HCT116 (cell line): ENCODE measurements around the gene RHBDD1. TPM values are rescaled to one million over a fixed set of nuclear protein-coding genes. Genes with fewer than 3 reads are reported as not detected.

Experiments
- ATAC-seq: fragments of 200-7000 bp; cut with Tn5 transposase; 2 replicates; pipeline ENCODE4 v1.9.1; 2020; ENCODE audit warnings: mild to moderate bottlenecking, moderate library complexity
- BruUV-seq: library from RNA; stranded (reverse); fragments of 400-500 nt; replicated peaks from 2 replicates; lab custom pipeline; 2021; lab: Mats Ljungman, UMichigan
- CTCF ChIA-PET: fragments of 300-600 bp; sonication (Branson Sonifier 250); formaldehyde crosslinking; loops from one replicate; lab custom pipeline; 2021; ENCODE audit warnings: antibody characterized with exemption; lab: Charles Lee
- POLR2A ChIA-PET: fragments of 300-600, 350-600 bp; sonication (Branson Sonifier 250); formaldehyde crosslinking; loops from one replicate; lab custom pipeline; 2021; ENCODE audit warnings: antibody characterized with exemption; lab: Charles Lee
- RAD21 ChIA-PET, 2 experiments: fragments of 300-600 bp; sonication (Branson Sonifier 250); formaldehyde crosslinking; loops; one replicate each; lab custom pipeline; 2023; ENCODE audit warnings: low total read pairs in 2 of 2; ENCODE audit not compliant: uncharacterized antibody in 2 of 2, unreplicated experiment in 2 of 2, low non-redundant PET in 1 of 2; lab: Charles Lee
- DNase-seq: peaks from one replicate; pipeline ENCODE4 v3.0.0-alpha.2; 2010; ENCODE audit warnings: low read depth, low spot score
- H2AFZ ChIP-seq: fragments of 200-600 bp; shearing (Covaris generic), sonication (generic); 2 replicates; pipeline ENCODE4 v1.6.1; 2017; ENCODE audit warnings: low read depth, mixed run types, mixed read lengths, antibody characterized with exemption, low read length; ENCODE audit not compliant: poor library complexity, severe bottlenecking
- H3K27ac ChIP-seq: 2 replicates; pipeline ENCODE4 v1.5.1; 2012; ENCODE audit warnings: low read depth, low read length
- H3K27me3 ChIP-seq: fragments of 200-600 bp; sonication (generic); 2 replicates; pipeline ENCODE4 v1.6.1; 2016; ENCODE audit warnings: mixed run types, low read length, mixed read lengths; ENCODE audit not compliant: insufficient read depth
- H3K36me3 ChIP-seq, 2 experiments: fragments of 200-500 bp in 1 of 2; fragments of 200-600 bp in 1 of 2; sonication (Bioruptor generic) in 1 of 2; sonication (generic) in 1 of 2; 2 replicates each; pipeline versions ENCODE4 v1.5.1 to v1.6.1; 2014 to 2016; ENCODE audit warnings: low read length in 2 of 2, inconsistent platforms in 1 of 2, mixed read lengths in 1 of 2, mixed run types in 1 of 2; ENCODE audit not compliant: insufficient read depth in 2 of 2, control insufficient read depth in 1 of 2
- H3K4me1 ChIP-seq, 2 experiments: fragments of 200-600 bp in 1 of 2; sonication (generic) in 1 of 2; 2 replicates each; pipeline versions ENCODE4 v1.5.1 to v1.6.1; 2012 to 2017; ENCODE audit warnings: low read length in 2 of 2, inconsistent platforms in 1 of 2, mild to moderate bottlenecking in 1 of 2, mixed read lengths in 1 of 2, mixed run types in 1 of 2, moderate library complexity in 1 of 2; ENCODE audit not compliant: insufficient read depth in 2 of 2, control insufficient read depth in 1 of 2
- H3K4me2 ChIP-seq: fragments of 200-600 bp; sonication (generic); 2 replicates; pipeline ENCODE4 v1.6.1; 2017; ENCODE audit warnings: mixed run types, low read length, mixed read lengths
- H3K4me3 ChIP-seq, 2 experiments: fragments of 200-600 bp in 1 of 2; sonication (generic) in 1 of 2; replicated peaks in 1 of 2; 2 replicates each; pipeline ENCODE4 v1.5.1; 2011 to 2016; ENCODE audit warnings: low read length in 2 of 2, control low read depth in 1 of 2, low read depth in 1 of 2, mild to moderate bottlenecking in 1 of 2, mixed read lengths in 1 of 2, mixed run types in 1 of 2
- H3K79me2 ChIP-seq: fragments of 200-600 bp; sonication (generic); 2 replicates; pipeline ENCODE4 v1.6.1; 2017; ENCODE audit warnings: mild to moderate bottlenecking, mixed run types, low read length, moderate library complexity, mixed read lengths; ENCODE audit not compliant: insufficient read depth
- H3K9ac ChIP-seq: fragments of 200-600 bp; sonication (generic); 2 replicates; pipeline ENCODE4 v1.6.1; 2016; ENCODE audit warnings: low read length, mixed read lengths
- H3K9me2 ChIP-seq: fragments of 200-600 bp; sonication (generic), shearing (Covaris generic); 2 replicates; pipeline ENCODE4 v1.6.1; 2017; ENCODE audit warnings: mixed run types, mild to moderate bottlenecking, moderate library complexity; ENCODE audit not compliant: insufficient read depth
- H3K9me3 ChIP-seq, 2 experiments: fragments of 200-500 bp in 1 of 2; fragments of 200-600 bp in 1 of 2; sonication (Bioruptor generic) in 1 of 2; sonication (generic) in 1 of 2; 2 replicates each; pipeline ENCODE4 v1.6.1; 2014 to 2017; ENCODE audit warnings: low read length in 2 of 2, mixed read lengths in 2 of 2, inconsistent platforms in 1 of 2, low read depth in 1 of 2, mild to moderate bottlenecking in 1 of 2, mixed run types in 1 of 2, moderate library complexity in 1 of 2; ENCODE audit not compliant: control insufficient read depth in 1 of 2, insufficient read depth in 1 of 2
- H4K20me1 ChIP-seq: fragments of 200-600 bp; sonication (generic), shearing (Covaris generic); 2 replicates; pipeline ENCODE4 v1.6.1; 2017; ENCODE audit warnings: mixed run types, mild to moderate bottlenecking, moderate library complexity; ENCODE audit not compliant: insufficient read depth
- CBX3 ChIP-seq: IDR thresholded peaks from 2 replicates; pipeline ENCODE4 v1.6.1; 2012; ENCODE audit warnings: low read depth
- CEBPB ChIP-seq: IDR thresholded peaks from 2 replicates; pipeline ENCODE4 v1.6.1; 2012; ENCODE audit warnings: low read depth
- ELF1 ChIP-seq: IDR thresholded peaks from 2 replicates; pipeline ENCODE4 v1.6.1; 2012; ENCODE audit warnings: low read depth, borderline replicate concordance
- EZH2phosphoT487 ChIP-seq: fragments of 200-600 bp; IDR thresholded peaks from 2 replicates; pipeline ENCODE4 v1.6.1; 2018; ENCODE audit warnings: antibody characterized with exemption, borderline replicate concordance
- FOSL1 ChIP-seq: IDR thresholded peaks from 2 replicates; pipeline ENCODE4 v1.6.1; 2012; ENCODE audit warnings: low read depth
- JUND ChIP-seq: IDR thresholded peaks from 2 replicates; pipeline ENCODE4 v1.6.1; 2012
- POLR2A ChIP-seq: IDR thresholded peaks from 2 replicates; pipeline ENCODE4 v1.7.0; 2011; ENCODE audit warnings: borderline replicate concordance; ENCODE audit not compliant: insufficient read depth, insufficient read length; ENCODE audit errors: extremely low read depth
- POLR2AphosphoS5 ChIP-seq: IDR thresholded peaks from 2 replicates; pipeline ENCODE4 v1.6.1; 2011; ENCODE audit warnings: mild to moderate bottlenecking, low read depth, low read length, moderate library complexity
- REST ChIP-seq: IDR thresholded peaks from 2 replicates; pipeline ENCODE4 v1.6.1; 2012; ENCODE audit warnings: low read depth
- YY1 ChIP-seq: IDR thresholded peaks from 2 replicates; pipeline ENCODE4 v1.6.1; 2011; ENCODE audit warnings: low read length, low read depth, moderate library complexity, mild to moderate bottlenecking; ENCODE audit not compliant: insufficient replicate concordance; ENCODE audit errors: extremely low read depth
- ZBTB33 ChIP-seq: IDR thresholded peaks from 2 replicates; pipeline ENCODE4 v1.6.1; 2011; ENCODE audit warnings: mild to moderate bottlenecking, low read length, moderate library complexity; ENCODE audit not compliant: insufficient replicate concordance; ENCODE audit errors: extremely low read depth
- ZNF274 ChIP-seq: fragments of 200-500 bp; sonication (Bioruptor generic); IDR thresholded peaks from 2 replicates; pipeline ENCODE4 v1.6.1; 2014; ENCODE audit warnings: mild to moderate bottlenecking, low read depth, low read length, inconsistent platforms
- intact Hi-C: fragments of 100-400 bp; cut with micrococcal nuclease; formaldehyde crosslinking; loops from 2 replicates; pipeline ENCODE4 v1.10.0; 2022
- total RNA-seq: library from RNA; stranded (reverse); gene quantifications from one replicate; pipeline ENCODE4 v1.2.1, GENCODE V29; 2021; ENCODE audit not compliant: unreplicated experiment

The RHBDD1 gene
- total RNA-seq, 1 experiment from 2014 or later = 73.8 TPM

- no TSS peak for BruUV-seq
- ChIA-PET CTCF (no interaction called here), RAD21 (no interaction called here), POLR2A (no interaction called here)
- Histone ChIP-seq H3K9me2 (no peaks in the 10 kb centered on the region), H3K27ac (no peak overlapping the region), H3K9me3 (no peaks in the 10 kb centered on the region), H3K4me2 (no peak overlapping the region), H3K79me2 (peaks cover 6% of the 10 kb centered on the region; the same call in 1 of the 2 replicates), H3K4me3 (no peak overlapping the region), H3K9ac (no peak overlapping the region), H4K20me1 (no peaks in the 10 kb centered on the region), H3K27me3 (no peaks in the 10 kb centered on the region), H3K36me3 (peaks cover 0 to 16% of the 10 kb centered on the region in 2 experiments; a peak in 3 of 4 replicates), H2AFZ (no peak overlapping the region), H3K4me1 (no peaks in the 10 kb centered on the region)
- no peak for DNase-seq
- no peak for TF ChIP-seq REST
- no peak for ATAC-seq
- intact Hi-C loops = no loop called here
These were observed 33.5 kb downstream of the RHBDD1 start for GRCh38 chr2:226869371-226869770.

- DNase-seq (no peak), ATAC-seq (no peak)
- H4K20me1 ChIP-seq = no peaks in the 10 kb centered on the region
- intact Hi-C loops = no loop called here
- no peak overlapping the region for H3K4me2 ChIP-seq
- no peaks in the 10 kb centered on the region; the same call in 1 of the 2 replicates for H3K79me2 ChIP-seq
- H3K4me3 ChIP-seq = no peak overlapping the region
- peaks cover 0 to 2% of the 10 kb centered on the region in 2 experiments; a peak in 1 of 4 replicates for H3K36me3 ChIP-seq
- no peaks in the 10 kb centered on the region for H3K4me1 ChIP-seq
- H3K9ac ChIP-seq = no peak overlapping the region
- H2AFZ ChIP-seq = no peak overlapping the region
- ChIA-PET RAD21 (no interaction called here), POLR2A (no interaction called here), CTCF (no interaction called here)
- no peak overlapping the region for H3K27ac ChIP-seq
- BruUV-seq = no TSS peak
- H3K9me3 ChIP-seq = no peaks in the 10 kb centered on the region
- no peaks in the 10 kb centered on the region for H3K9me2 ChIP-seq
- no peaks in the 10 kb centered on the region for H3K27me3 ChIP-seq
- TF ChIP-seq ZBTB33 (no peak), JUND (no peak), EZH2phosphoT487 (no peak), CBX3 (no peak), ELF1 (no peak), YY1 (no peak), FOSL1 (no peak), ZNF274 (no peak), CEBPB (no peak), POLR2A (no peak), POLR2AphosphoS5 (no peak)
These were observed 37.3 kb downstream of the RHBDD1 start for GRCh38 chr2:226873051-226873620.
